ENCODE measurements around the gene OAS1. TPM values are rescaled to one million over a fixed set of nuclear protein-coding genes. Genes with fewer than 3 reads are reported as not detected.

Gene OAS1
- total RNA-seq (2022; extraction: Qiagen RNA extraction): 29.0 to 44.5 TPM (median 40.3 TPM) in 5 replicates

GRCh38 chr12:112906712-112907414 lies at the start of gene OAS1:
TSS of gene OAS1 (plus strand) at chr12:112906962. CDS start at chr12:112907040, 78 bp downstream.

GRCh38 chr12:112937741-112938719 lies 31.3 kb downstream of the OAS1 start, which contains the start of gene OAS3:
TSS of gene OAS3 (plus strand) at chr12:112938474. CDS start at chr12:112938531, 57 bp downstream.

Other genes with a start within 250 kb of the OAS1 start
- 0.17 to 0.48 TPM (median 0.26 TPM) in 5 replicates for gene RPH3A, start 115.2 kb upstream of the OAS1 start, total RNA-seq (2022; extraction: Qiagen RNA extraction)
- gene OAS3, start 31.5 kb downstream of the OAS1 start, total RNA-seq (2022; extraction: Qiagen RNA extraction): 18.8 to 25.8 TPM (median 24.4 TPM) in 5 replicates
- gene OAS2, start 71.6 kb downstream of the OAS1 start, total RNA-seq (2022; extraction: Qiagen RNA extraction): 0.12 to 0.41 TPM (median 0.13 TPM) in 5 replicates
- gene DTX1, start 149.8 kb downstream of the OAS1 start, total RNA-seq (2022; extraction: Qiagen RNA extraction): 0.29 to 0.55 TPM (median 0.42 TPM) in 5 replicates
- 0.32 to 0.56 TPM (median 0.46 TPM) in 5 replicates for gene RASAL1, start 228.8 kb downstream of the OAS1 start, total RNA-seq (2022; extraction: Qiagen RNA extraction)
- not detected in 5 replicates for gene CFAP73, start 242.8 kb downstream of the OAS1 start, total RNA-seq (2022; extraction: Qiagen RNA extraction)